Esophagus muscularis mucosa (tissue), 4 donors: ENCODE measurements around the gene MS4A10. TPM values are rescaled to one million over a fixed set of nuclear protein-coding genes. Genes with fewer than 3 reads are reported as not detected.

Source experiments
- DNase-seq: peaks from one replicate; pipeline ENCODE4 v3.0.0-alpha.2; 2017; ENCODE audit errors: extremely low spot score
- H3K27ac ChIP-seq, 4 donors: fragments of 200-600 bp; sonication (generic); replicated peaks in 1 of 4; 1 replicate in 3 of 4; 2 replicates in 1 of 4; pipeline ENCODE4 v1.5.1; 2016 to 2019; ENCODE audit warnings: mild to moderate bottlenecking in 1 of 4
- H3K27me3 ChIP-seq, 4 donors: fragments of 200-600 bp; sonication (generic); one replicate each; pipeline versions ENCODE4 v1.5.1 to v1.6.0; 2016 to 2019
- H3K36me3 ChIP-seq, 4 donors: fragments of 200-600 bp; sonication (generic); one replicate each; pipeline ENCODE4 v1.5.1; 2016 to 2019
- H3K4me1 ChIP-seq, 4 donors: fragments of 200-600 bp; sonication (generic); one replicate each; pipeline ENCODE4 v1.5.1; 2016 to 2019
- H3K4me3 ChIP-seq, 4 donors: fragments of 200-600 bp; sonication (generic); 1 replicate in 2 of 4; 2 replicates in 2 of 4; pipeline ENCODE4 v1.5.1; 2016 to 2019; ENCODE audit warnings: mild to moderate bottlenecking in 4 of 4, moderate library complexity in 1 of 4
- H3K9me3 ChIP-seq, 4 donors: fragments of 200-600 bp; sonication (generic); 1 replicate in 3 of 4; 2 replicates in 1 of 4; pipeline ENCODE4 v1.5.1; 2016 to 2019
- EP300 ChIP-seq: sonication (generic); formaldehyde crosslinking; IDR thresholded peaks from one replicate; pipeline ENCODE4 v1.6.1; 2017; ENCODE audit warnings: antibody characterized with exemption
- POLR2A ChIP-seq: fragments of 450-650 bp; IDR thresholded peaks from one replicate; pipeline ENCODE4 v1.6.1; 2017; ENCODE audit warnings: antibody characterized with exemption, moderate library complexity, mild to moderate bottlenecking, low read depth
- POLR2AphosphoS5 ChIP-seq, 2 donors: sonication (generic); formaldehyde crosslinking; IDR thresholded peaks; one replicate each; pipeline ENCODE4 v1.6.1; 2017; ENCODE audit warnings: antibody characterized with exemption in 2 of 2
- WGBS: methylation state at CpG from one replicate; pipeline ENCODE4 v1.1.5; 2018; 5-methylcytosine and 5-hydroxymethylcytosine counted together
- intact Hi-C: fragments of 100-400 bp; cut with DNase I; formaldehyde crosslinking; loops from one replicate; pipeline ENCODE4 v1.15.1; 2023
- total RNA-seq, 4 donors: library from RNA; depleted of rRNA; stranded (reverse); fragments of >200 nt; gene quantifications; one replicate each; pipeline versions ENCODE4 v1.1.0 to v1.2.1, GENCODE V29; 2016
- TF ChIP-seq, protein P1 (sequence below), 3 experiments: fragments of 200-600 bp in 2 of 3; fragments of 450-650 bp in 1 of 3; sonication (generic) in 2 of 3; IDR thresholded peaks; one replicate each; pipeline ENCODE4 v1.5.1; 2017 to 2019; ENCODE audit warnings: antibody characterized with exemption in 3 of 3, mild to moderate bottlenecking in 2 of 3, moderate library complexity in 1 of 3

Gene MS4A10
- total RNA-seq, 4 donors from 2014 or later = not detected

DNA sequence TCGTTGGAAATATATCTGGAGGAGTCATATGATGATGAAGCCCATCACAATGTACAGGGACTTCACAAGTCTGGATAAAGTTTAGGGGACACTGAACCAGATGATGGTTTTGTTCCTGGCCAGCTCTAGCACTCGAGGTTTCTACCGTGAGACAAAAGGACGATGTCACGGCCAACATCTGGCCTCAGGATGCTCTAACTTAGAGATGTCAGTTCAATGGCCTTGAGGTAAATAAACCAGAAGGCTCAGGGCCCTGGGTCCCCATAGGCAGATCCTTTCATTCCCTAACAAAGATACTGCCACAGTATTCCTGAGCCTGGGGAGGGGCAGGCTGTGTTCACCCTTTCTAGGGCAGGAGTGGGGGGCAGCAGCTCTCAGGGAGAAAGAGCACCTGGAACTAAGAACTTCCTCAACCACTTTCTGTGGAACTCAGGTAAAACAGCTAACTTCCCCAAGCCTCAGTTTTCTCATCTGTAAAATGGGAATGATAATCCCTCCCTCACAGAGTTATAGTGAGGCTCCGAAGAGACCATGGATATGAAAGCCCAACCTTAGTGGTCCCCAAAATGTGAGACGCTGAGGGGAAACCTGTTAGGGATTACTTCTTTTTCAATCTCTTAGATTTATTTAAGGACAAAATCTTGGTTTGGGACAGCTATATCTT is 18.3 kb downstream of the MS4A10 start:
- DNase-seq = no peak
- Histone ChIP-seq H3K4me3 (no peak overlapping the region), H3K27ac (no peak overlapping the region), H3K36me3 (no peaks in the 10 kb centered on the region), H3K4me1 (no peaks in the 10 kb centered on the region), H3K27me3 (peaks cover 0 to 11% (median 0%) of the 10 kb centered on the region in 4 donors), H3K9me3 (no peaks in the 10 kb centered on the region)
- intact Hi-C loops = no loop called here
- TF ChIP-seq POLR2A = no peak
- no peak for TF ChIP-seq POLR2AphosphoS5 (IDR thresholded peaks at IDR 0.05)
- TF ChIP-seq EP300 = no peak
- TF ChIP-seq, protein P1, sequence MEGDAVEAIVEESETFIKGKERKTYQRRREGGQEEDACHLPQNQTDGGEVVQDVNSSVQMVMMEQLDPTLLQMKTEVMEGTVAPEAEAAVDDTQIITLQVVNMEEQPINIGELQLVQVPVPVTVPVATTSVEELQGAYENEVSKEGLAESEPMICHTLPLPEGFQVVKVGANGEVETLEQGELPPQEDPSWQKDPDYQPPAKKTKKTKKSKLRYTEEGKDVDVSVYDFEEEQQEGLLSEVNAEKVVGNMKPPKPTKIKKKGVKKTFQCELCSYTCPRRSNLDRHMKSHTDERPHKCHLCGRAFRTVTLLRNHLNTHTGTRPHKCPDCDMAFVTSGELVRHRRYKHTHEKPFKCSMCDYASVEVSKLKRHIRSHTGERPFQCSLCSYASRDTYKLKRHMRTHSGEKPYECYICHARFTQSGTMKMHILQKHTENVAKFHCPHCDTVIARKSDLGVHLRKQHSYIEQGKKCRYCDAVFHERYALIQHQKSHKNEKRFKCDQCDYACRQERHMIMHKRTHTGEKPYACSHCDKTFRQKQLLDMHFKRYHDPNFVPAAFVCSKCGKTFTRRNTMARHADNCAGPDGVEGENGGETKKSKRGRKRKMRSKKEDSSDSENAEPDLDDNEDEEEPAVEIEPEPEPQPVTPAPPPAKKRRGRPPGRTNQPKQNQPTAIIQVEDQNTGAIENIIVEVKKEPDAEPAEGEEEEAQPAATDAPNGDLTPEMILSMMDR (IDR thresholded peaks at IDR 0.05) = no peak
- WGBS = 67% methylated on average over 7 of the region's 7 CpGs

DNA sequence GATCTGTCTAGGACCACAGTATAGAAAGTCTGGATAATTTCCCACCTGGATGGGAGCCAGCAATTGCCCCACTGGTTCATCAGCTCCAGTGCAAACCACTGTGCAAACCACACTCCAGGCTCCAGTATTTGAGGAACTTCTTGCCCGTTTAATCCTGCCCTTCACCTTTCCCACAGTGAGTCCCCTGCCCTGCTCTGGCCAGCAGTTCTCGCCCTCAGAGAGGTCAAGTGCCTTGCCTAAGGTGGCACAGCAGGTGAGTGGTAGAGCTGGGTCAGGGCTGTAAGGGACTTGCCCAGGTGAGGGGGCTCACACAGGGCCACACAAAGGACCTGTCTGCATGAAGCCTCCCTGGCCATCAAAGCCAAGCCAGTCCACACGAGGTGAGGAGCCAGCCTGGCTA is 24.1 kb downstream of the MS4A10 start:
- 66% methylated on average over 3 of the region's 3 CpGs for WGBS
- Histone ChIP-seq H3K4me1 (no peaks in the 10 kb centered on the region), H3K4me3 (no peak overlapping the region), H3K27me3 (no peaks in the 10 kb centered on the region), H3K27ac (no peak overlapping the region), H3K9me3 (no peaks in the 10 kb centered on the region), H3K36me3 (no peaks in the 10 kb centered on the region)
- DNase-seq = no peak
- TF ChIP-seq, protein P1 (IDR thresholded peaks at IDR 0.05) = no peak
- TF ChIP-seq POLR2AphosphoS5 (IDR thresholded peaks at IDR 0.05) (no peak), EP300 (no peak), POLR2A (no peak)
- intact Hi-C loops = no loop called here

- TF ChIP-seq POLR2AphosphoS5 (IDR thresholded peaks at IDR 0.05) (no peak), EP300 (no peak), POLR2A (no peak)
- TF ChIP-seq, protein P1 (IDR thresholded peaks at IDR 0.05) = no peak
- 91% methylated on average over 11 of the region's 11 CpGs for WGBS
These were observed 24.6 kb downstream of the MS4A10 start for GRCh38 chr11:60809691-60810090.

GRCh38 chr11:60810151-60810550 is 25.0 kb downstream of the MS4A10 start:
- Histone ChIP-seq H3K9me3 (no peaks in the 10 kb centered on the region), H3K27me3 (no peaks in the 10 kb centered on the region), H3K27ac (no peak overlapping the region), H3K36me3 (no peaks in the 10 kb centered on the region), H3K4me3 (no peak overlapping the region), H3K4me1 (no peaks in the 10 kb centered on the region)
- intact Hi-C loops = no loop called here
- DNase-seq = no peak
- TF ChIP-seq EP300 (no peak), POLR2A (no peak), POLR2AphosphoS5 (IDR thresholded peaks at IDR 0.05) (no peak)
- TF ChIP-seq, protein P1 (IDR thresholded peaks at IDR 0.05) = no peak
- WGBS = 94% methylated on average over 4 of the region's 4 CpGs

More at GRCh38 chr11:60809691-60810090, 24.6 kb downstream of the MS4A10 start:
- Histone ChIP-seq H3K27ac (no peak overlapping the region), H3K4me3 (no peak overlapping the region), H3K36me3 (no peaks in the 10 kb centered on the region), H3K4me1 (no peaks in the 10 kb centered on the region), H3K9me3 (no peaks in the 10 kb centered on the region), H3K27me3 (no peaks in the 10 kb centered on the region)
- intact Hi-C loops = no loop called here
- DNase-seq = no peak

DNA sequence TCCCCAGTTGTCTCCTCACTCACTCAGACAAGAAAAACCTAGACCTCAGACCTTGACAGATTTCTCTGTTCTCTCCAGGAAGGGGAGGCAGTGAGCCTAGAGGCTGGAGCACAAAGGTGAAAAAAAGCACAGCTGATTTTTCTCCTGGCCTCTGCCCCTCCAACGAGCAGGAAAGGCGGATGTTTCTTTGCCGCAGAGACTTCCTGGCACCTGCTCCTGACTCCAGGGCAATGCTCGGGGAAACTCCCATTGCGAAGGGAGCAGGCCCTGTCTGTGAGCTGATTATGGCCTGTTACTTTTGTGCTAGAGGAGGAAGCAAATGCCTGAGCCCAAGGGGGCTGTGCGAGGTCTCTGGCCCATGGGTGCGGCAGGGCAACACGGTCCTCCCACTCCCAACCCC is 25.4 kb downstream of the MS4A10 start:
- intact Hi-C loops = no loop called here
- Histone ChIP-seq H3K27me3 (no peaks in the 10 kb centered on the region), H3K9me3 (no peaks in the 10 kb centered on the region), H3K36me3 (no peaks in the 10 kb centered on the region), H3K4me3 (no peak overlapping the region), H3K27ac (no peak overlapping the region), H3K4me1 (no peaks in the 10 kb centered on the region)
- 59% methylated on average over 7 of the region's 8 CpGs for WGBS
- DNase-seq = no peak
- peak in 1 of 2 donors; percentile 32 for TF ChIP-seq POLR2AphosphoS5 (IDR thresholded peaks at IDR 0.05)
- TF ChIP-seq EP300 = no peak
